ENCODE data around the gene ALDH3B1.
"Not testable (repeated sequence)": the region's sequence is repeated elsewhere in the genome, so short reads cannot be mapped to it uniquely, and the experiment has no call there.

- TF ChIP-seq, protein P1, sequence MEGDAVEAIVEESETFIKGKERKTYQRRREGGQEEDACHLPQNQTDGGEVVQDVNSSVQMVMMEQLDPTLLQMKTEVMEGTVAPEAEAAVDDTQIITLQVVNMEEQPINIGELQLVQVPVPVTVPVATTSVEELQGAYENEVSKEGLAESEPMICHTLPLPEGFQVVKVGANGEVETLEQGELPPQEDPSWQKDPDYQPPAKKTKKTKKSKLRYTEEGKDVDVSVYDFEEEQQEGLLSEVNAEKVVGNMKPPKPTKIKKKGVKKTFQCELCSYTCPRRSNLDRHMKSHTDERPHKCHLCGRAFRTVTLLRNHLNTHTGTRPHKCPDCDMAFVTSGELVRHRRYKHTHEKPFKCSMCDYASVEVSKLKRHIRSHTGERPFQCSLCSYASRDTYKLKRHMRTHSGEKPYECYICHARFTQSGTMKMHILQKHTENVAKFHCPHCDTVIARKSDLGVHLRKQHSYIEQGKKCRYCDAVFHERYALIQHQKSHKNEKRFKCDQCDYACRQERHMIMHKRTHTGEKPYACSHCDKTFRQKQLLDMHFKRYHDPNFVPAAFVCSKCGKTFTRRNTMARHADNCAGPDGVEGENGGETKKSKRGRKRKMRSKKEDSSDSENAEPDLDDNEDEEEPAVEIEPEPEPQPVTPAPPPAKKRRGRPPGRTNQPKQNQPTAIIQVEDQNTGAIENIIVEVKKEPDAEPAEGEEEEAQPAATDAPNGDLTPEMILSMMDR (IDR thresholded peaks at IDR 0.05; ENCODE audit: low read depth, low read length): not testable (repeated sequence)
- TF ChIP-seq EZH2phosphoT487 (IDR thresholded peaks at IDR 0.05; ENCODE audit: low read depth): not testable (repeated sequence)
These were observed 27.8 kb upstream of the ALDH3B1 start for GRCh38 chr11:67982255-67982857.
